DOHH2 (cell line): ENCODE data around the gene C3orf18.

Experiments
- H3F3A ChIP-seq: fragments of 200-600 bp; sonication (generic), shearing (Covaris generic); 2 replicates; pipeline ENCODE4 v1.6.0; 2016; ENCODE audit warnings: antibody characterized with exemption, mild to moderate bottlenecking; ENCODE audit not compliant: control insufficient read depth, insufficient read depth
- H3K27ac ChIP-seq: fragments of 200-600 bp; sonication (generic); 2 replicates; pipeline ENCODE4 v1.5.1; 2014; ENCODE audit warnings: low read depth, mild to moderate bottlenecking, low read length, moderate library complexity
- H3K27me3 ChIP-seq: fragments of 200-600 bp; sonication (generic); 2 replicates; pipeline ENCODE4 v1.6.1; 2014; ENCODE audit warnings: mild to moderate bottlenecking, low read length, mixed read lengths; ENCODE audit not compliant: control insufficient read depth
- H3K36me3 ChIP-seq: fragments of 200-600 bp; sonication (generic); 2 replicates; pipeline ENCODE4 v1.6.1; 2014; ENCODE audit warnings: mild to moderate bottlenecking, low read length, moderate library complexity, mixed read lengths; ENCODE audit not compliant: control insufficient read depth
- H3K4me1 ChIP-seq: fragments of 200-600 bp; sonication (generic); 2 replicates; pipeline ENCODE4 v1.6.1; 2014; ENCODE audit warnings: mild to moderate bottlenecking, low read length, mixed read lengths; ENCODE audit not compliant: control insufficient read depth
- H3K4me2 ChIP-seq: fragments of 200-600 bp; sonication (generic); 2 replicates; pipeline ENCODE4 v1.6.0; 2014; ENCODE audit warnings: mild to moderate bottlenecking, low read length, moderate library complexity
- H3K4me3 ChIP-seq: fragments of 200-600 bp; sonication (generic); 2 replicates; pipeline ENCODE4 v1.5.1; 2014; ENCODE audit warnings: mild to moderate bottlenecking, low read length, mixed read lengths
- H3K79me2 ChIP-seq: fragments of 200-600 bp; sonication (generic); 2 replicates; pipeline ENCODE4 v1.6.1; 2014; ENCODE audit warnings: mild to moderate bottlenecking, low read length, mixed read lengths; ENCODE audit not compliant: control insufficient read depth
- H3K9me2 ChIP-seq: fragments of 200-600 bp; sonication (generic); replicated peaks from 2 replicates; pipeline ENCODE4 v1.6.1; 2014; ENCODE audit warnings: mild to moderate bottlenecking, low read length, mixed read lengths; ENCODE audit not compliant: control insufficient read depth
- H3K9me3 ChIP-seq: fragments of 200-600 bp; sonication (generic); 2 replicates; pipeline ENCODE4 v1.6.1; 2014; ENCODE audit warnings: antibody characterized with exemption, low read length, mixed read lengths; ENCODE audit not compliant: control insufficient read depth, insufficient read depth
- H4K20me1 ChIP-seq: fragments of 200-600 bp; sonication (generic); 2 replicates; pipeline ENCODE4 v1.6.0; 2014; ENCODE audit warnings: low read depth, mild to moderate bottlenecking, antibody characterized with exemption, low read length, moderate library complexity; ENCODE audit not compliant: control insufficient read depth, insufficient read depth
- EZH2phosphoT487 ChIP-seq: fragments of 200-600 bp; sonication (generic); IDR thresholded peaks from 2 replicates; pipeline ENCODE4 v1.6.1; 2017; ENCODE audit warnings: borderline replicate concordance, mild to moderate bottlenecking, antibody characterized with exemption, low read length, moderate library complexity, mixed read lengths
- TF ChIP-seq, protein P1 (sequence below): fragments of 200-600 bp; sonication (generic); IDR thresholded peaks from one replicate; pipeline ENCODE4 v1.5.1; 2014; ENCODE audit warnings: antibody characterized with exemption, mild to moderate bottlenecking, low read depth, low read length; ENCODE audit not compliant: poor library complexity, severe bottlenecking

The C3orf18 gene

GRCh38 chr3:50559702-50560101 is 7.8 kb downstream of the C3orf18 start:
- TF ChIP-seq EZH2phosphoT487: no peak
- TF ChIP-seq, protein P1, sequence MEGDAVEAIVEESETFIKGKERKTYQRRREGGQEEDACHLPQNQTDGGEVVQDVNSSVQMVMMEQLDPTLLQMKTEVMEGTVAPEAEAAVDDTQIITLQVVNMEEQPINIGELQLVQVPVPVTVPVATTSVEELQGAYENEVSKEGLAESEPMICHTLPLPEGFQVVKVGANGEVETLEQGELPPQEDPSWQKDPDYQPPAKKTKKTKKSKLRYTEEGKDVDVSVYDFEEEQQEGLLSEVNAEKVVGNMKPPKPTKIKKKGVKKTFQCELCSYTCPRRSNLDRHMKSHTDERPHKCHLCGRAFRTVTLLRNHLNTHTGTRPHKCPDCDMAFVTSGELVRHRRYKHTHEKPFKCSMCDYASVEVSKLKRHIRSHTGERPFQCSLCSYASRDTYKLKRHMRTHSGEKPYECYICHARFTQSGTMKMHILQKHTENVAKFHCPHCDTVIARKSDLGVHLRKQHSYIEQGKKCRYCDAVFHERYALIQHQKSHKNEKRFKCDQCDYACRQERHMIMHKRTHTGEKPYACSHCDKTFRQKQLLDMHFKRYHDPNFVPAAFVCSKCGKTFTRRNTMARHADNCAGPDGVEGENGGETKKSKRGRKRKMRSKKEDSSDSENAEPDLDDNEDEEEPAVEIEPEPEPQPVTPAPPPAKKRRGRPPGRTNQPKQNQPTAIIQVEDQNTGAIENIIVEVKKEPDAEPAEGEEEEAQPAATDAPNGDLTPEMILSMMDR: no peak
- H3K4me2 ChIP-seq: no peak overlapping the region
- no peak overlapping the region for H3K27ac ChIP-seq
- no peaks in the 10 kb centered on the region for H3K36me3 ChIP-seq
- no peaks in the 10 kb centered on the region for H3K4me1 ChIP-seq
- H3K9me3 ChIP-seq: no peaks in the 10 kb centered on the region
- no peaks in the 10 kb centered on the region for H3F3A ChIP-seq
- no peak overlapping the region for H3K4me3 ChIP-seq
- no peaks in the 10 kb centered on the region for H4K20me1 ChIP-seq
- no peaks in the 10 kb centered on the region for H3K79me2 ChIP-seq
- 0 out of 2 replicates have a peak, but pooled peaks cover 3% of the 10 kb centered on the region for H3K27me3 ChIP-seq
- no peaks in the 10 kb centered on the region for H3K9me2 ChIP-seq

- H3K9me3 ChIP-seq: no peaks in the 10 kb centered on the region
- H3K4me1 ChIP-seq: no peaks in the 10 kb centered on the region
- TF ChIP-seq, protein P1: no peak
- TF ChIP-seq EZH2phosphoT487: no peak
- H3K79me2 ChIP-seq: no peaks in the 10 kb centered on the region
- no peaks in the 10 kb centered on the region for H3K9me2 ChIP-seq
- 0 out of 2 replicates have a peak, but pooled peaks cover 6% of the 10 kb centered on the region for H3K27me3 ChIP-seq
- H3F3A ChIP-seq: no peaks in the 10 kb centered on the region
- no peaks in the 10 kb centered on the region for H4K20me1 ChIP-seq
- no peak overlapping the region for H3K4me3 ChIP-seq
- H3K27ac ChIP-seq: no peak overlapping the region
- no peak overlapping the region for H3K4me2 ChIP-seq
- H3K36me3 ChIP-seq: no peaks in the 10 kb centered on the region
Observed at GRCh38 chr3:50557915-50558314, 9.6 kb downstream of the C3orf18 start.

- no peak overlapping the region for H3K4me2 ChIP-seq
- no peak overlapping the region for H3K4me3 ChIP-seq
- TF ChIP-seq, protein P1: no peak
- no peak for TF ChIP-seq EZH2phosphoT487
- peaks cover 8% of the 10 kb centered on the region; the same call in 1 of the 2 replicates for H3K27me3 ChIP-seq
- no peaks in the 10 kb centered on the region for H3K4me1 ChIP-seq
- H3F3A ChIP-seq: no peaks in the 10 kb centered on the region
- no peak overlapping the region for H3K27ac ChIP-seq
- H3K9me3 ChIP-seq: no peaks in the 10 kb centered on the region
- H4K20me1 ChIP-seq: no peaks in the 10 kb centered on the region
- no peaks in the 10 kb centered on the region for H3K79me2 ChIP-seq
- H3K9me2 ChIP-seq: no peaks in the 10 kb centered on the region
- no peaks in the 10 kb centered on the region for H3K36me3 ChIP-seq
Observed at GRCh38 chr3:50557106-50557505, 10.4 kb downstream of the C3orf18 start.
